Fibroblast of lung (primary cell): ENCODE data around the gene EIF4G2. TPM values are rescaled to one million over a fixed set of nuclear protein-coding genes. Genes with fewer than 3 reads are reported as not detected.

ENCODE experiments used
- DNase-seq, 2 donors: peaks; one replicate each; pipeline versions ENCODE4 v3.0.0 to v3.0.0-alpha.2; 2010; ENCODE audit warnings: low read depth in 2 of 2
- H2AFZ ChIP-seq: 2 replicates; pipeline ENCODE4 v1.5.1; 2012; ENCODE audit warnings: low read length, control low read depth, inconsistent platforms
- H3K27ac ChIP-seq: 2 replicates; pipeline ENCODE4 v1.5.1; 2011; ENCODE audit warnings: low read length, control low read depth; ENCODE audit not compliant: insufficient read depth
- H3K27me3 ChIP-seq: 2 replicates; pipeline ENCODE4 v1.5.1; 2011; ENCODE audit warnings: mild to moderate bottlenecking, low read length; ENCODE audit not compliant: control insufficient read depth, insufficient read depth
- H3K36me3 ChIP-seq: 2 replicates; pipeline ENCODE4 v1.5.1; 2011; ENCODE audit warnings: low read length; ENCODE audit not compliant: control insufficient read depth, insufficient read depth
- H3K4me1 ChIP-seq: 2 replicates; pipeline ENCODE4 v1.5.1; 2011; ENCODE audit warnings: low read length; ENCODE audit not compliant: control insufficient read depth, insufficient read depth; ENCODE audit errors: extremely low read depth
- H3K4me2 ChIP-seq: 2 replicates; pipeline ENCODE4 v1.5.1; 2011; ENCODE audit warnings: low read length, control low read depth; ENCODE audit not compliant: insufficient read depth; ENCODE audit errors: extremely low read depth
- H3K4me3 ChIP-seq, 4 experiments: fragments of 200-600 bp in 1 of 4; sonication (generic) in 1 of 4; replicated peaks in 1 of 4; 2 replicates each; pipeline ENCODE4 v1.5.1; 2011 to 2016; ENCODE audit warnings: low read length in 4 of 4, low read depth in 3 of 4, mild to moderate bottlenecking in 3 of 4, control low read depth in 2 of 4, inconsistent platforms in 1 of 4, mixed read lengths in 1 of 4; ENCODE audit not compliant: insufficient read depth in 1 of 4; ENCODE audit errors: control extremely low read depth in 1 of 4
- H3K79me2 ChIP-seq: 2 replicates; pipeline ENCODE4 v1.5.1; 2012; ENCODE audit warnings: mild to moderate bottlenecking, low read length, inconsistent platforms; ENCODE audit not compliant: control insufficient read depth, insufficient read depth
- H3K9ac ChIP-seq: 2 replicates; pipeline ENCODE4 v1.5.1; 2011; ENCODE audit warnings: mild to moderate bottlenecking, low read length, control low read depth; ENCODE audit not compliant: insufficient read depth
- H3K9me3 ChIP-seq: 2 replicates; pipeline ENCODE4 v1.5.1; 2012; ENCODE audit warnings: low read depth, low read length; ENCODE audit not compliant: control insufficient read depth, insufficient read depth
- H4K20me1 ChIP-seq: 2 replicates; pipeline ENCODE4 v1.5.1; 2011; ENCODE audit warnings: low read length; ENCODE audit not compliant: control insufficient read depth, insufficient read depth; ENCODE audit errors: extremely low read depth
- EZH2 ChIP-seq: IDR thresholded peaks from 2 replicates; pipeline ENCODE4 v1.5.1; 2012; ENCODE audit warnings: low read length, control low read depth, mild to moderate bottlenecking; ENCODE audit errors: missing control alignments
- polyA plus RNA-seq, 2 donors: library from polyadenylated mRNA; depleted of rRNA in 1 of 2; stranded (reverse) in 1 of 2; unstranded in 1 of 2; fragments of >200 nt; gene quantifications; 2 replicates each; pipeline ENCODE4 v1.2.1, GENCODE V29; 2011 to 2012; ENCODE audit warnings: missing spikeins in 1 of 2
- total RNA-seq: library from RNA; depleted of rRNA; stranded (reverse); fragments of >200 nt; gene quantifications from 2 replicates; pipeline ENCODE4 v1.2.1, GENCODE V29; 2014
- TF ChIP-seq, protein P1 (sequence below), 2 donors: IDR thresholded peaks in 1 of 2; conservative IDR thresholded peaks in 1 of 2; 1 replicate in 1 of 2; 2 replicates in 1 of 2; pipeline ENCODE4 v1.5.1; 2011 to 2012; ENCODE audit warnings: low read length in 2 of 2, control low read depth in 1 of 2, inconsistent platforms in 1 of 2, low read depth in 1 of 2, mild to moderate bottlenecking in 1 of 2

EIF4G2 gene
- total and polyA plus RNA-seq, 2 donors (not counting 1 experiment from before 2014, with no cell fraction given) = 964 to 1,178 TPM

DNA sequence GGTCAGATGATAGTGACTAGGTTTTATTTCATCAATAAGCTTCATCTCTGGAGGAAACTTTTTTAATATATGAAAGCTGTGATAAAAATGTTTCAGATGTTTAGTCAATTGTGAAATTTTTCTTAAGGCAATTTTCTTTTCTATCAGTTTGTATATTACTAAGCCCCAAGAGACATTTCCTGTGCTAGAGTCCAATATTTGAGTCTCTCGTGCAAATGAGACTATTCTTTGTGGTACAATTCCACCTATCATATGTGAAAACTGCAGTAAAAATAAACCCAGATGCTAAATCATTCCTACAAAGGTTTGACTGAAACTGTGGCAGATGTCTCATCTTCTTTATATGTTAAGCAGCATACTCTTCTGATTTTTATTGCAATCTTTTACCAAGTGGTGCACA lies 29.6 kb downstream of the EIF4G2 start:
- H3K4me3 ChIP-seq = no peak overlapping the region
- H3K9ac ChIP-seq = peak overlapping the region; percentile 41
- peaks cover 12% of the 10 kb centered on the region for H3K4me1 ChIP-seq
- TF ChIP-seq EZH2 = no peak
- TF ChIP-seq, protein P1, sequence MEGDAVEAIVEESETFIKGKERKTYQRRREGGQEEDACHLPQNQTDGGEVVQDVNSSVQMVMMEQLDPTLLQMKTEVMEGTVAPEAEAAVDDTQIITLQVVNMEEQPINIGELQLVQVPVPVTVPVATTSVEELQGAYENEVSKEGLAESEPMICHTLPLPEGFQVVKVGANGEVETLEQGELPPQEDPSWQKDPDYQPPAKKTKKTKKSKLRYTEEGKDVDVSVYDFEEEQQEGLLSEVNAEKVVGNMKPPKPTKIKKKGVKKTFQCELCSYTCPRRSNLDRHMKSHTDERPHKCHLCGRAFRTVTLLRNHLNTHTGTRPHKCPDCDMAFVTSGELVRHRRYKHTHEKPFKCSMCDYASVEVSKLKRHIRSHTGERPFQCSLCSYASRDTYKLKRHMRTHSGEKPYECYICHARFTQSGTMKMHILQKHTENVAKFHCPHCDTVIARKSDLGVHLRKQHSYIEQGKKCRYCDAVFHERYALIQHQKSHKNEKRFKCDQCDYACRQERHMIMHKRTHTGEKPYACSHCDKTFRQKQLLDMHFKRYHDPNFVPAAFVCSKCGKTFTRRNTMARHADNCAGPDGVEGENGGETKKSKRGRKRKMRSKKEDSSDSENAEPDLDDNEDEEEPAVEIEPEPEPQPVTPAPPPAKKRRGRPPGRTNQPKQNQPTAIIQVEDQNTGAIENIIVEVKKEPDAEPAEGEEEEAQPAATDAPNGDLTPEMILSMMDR (conservative IDR thresholded peaks at IDR 0.05 in 1 of 2, IDR thresholded peaks at IDR 0.05 in 1 of 2; ENCODE audit: low read depth in 1 of 2, low read length in 2 of 2) = no peak
- H3K36me3 ChIP-seq = peaks cover 10% of the 10 kb centered on the region
- no peaks in the 10 kb centered on the region for H3K9me3 ChIP-seq
- H3K4me2 ChIP-seq = peak overlapping the region; percentile 17
- DNase-seq = no peak
- no peaks in the 10 kb centered on the region for H3K27me3 ChIP-seq
- no peak overlapping the region for H2AFZ ChIP-seq
- H3K27ac ChIP-seq = peak overlapping the region; percentile 65
- no peaks in the 10 kb centered on the region for H3K79me2 ChIP-seq
- H4K20me1 ChIP-seq = no peaks in the 10 kb centered on the region

DNA sequence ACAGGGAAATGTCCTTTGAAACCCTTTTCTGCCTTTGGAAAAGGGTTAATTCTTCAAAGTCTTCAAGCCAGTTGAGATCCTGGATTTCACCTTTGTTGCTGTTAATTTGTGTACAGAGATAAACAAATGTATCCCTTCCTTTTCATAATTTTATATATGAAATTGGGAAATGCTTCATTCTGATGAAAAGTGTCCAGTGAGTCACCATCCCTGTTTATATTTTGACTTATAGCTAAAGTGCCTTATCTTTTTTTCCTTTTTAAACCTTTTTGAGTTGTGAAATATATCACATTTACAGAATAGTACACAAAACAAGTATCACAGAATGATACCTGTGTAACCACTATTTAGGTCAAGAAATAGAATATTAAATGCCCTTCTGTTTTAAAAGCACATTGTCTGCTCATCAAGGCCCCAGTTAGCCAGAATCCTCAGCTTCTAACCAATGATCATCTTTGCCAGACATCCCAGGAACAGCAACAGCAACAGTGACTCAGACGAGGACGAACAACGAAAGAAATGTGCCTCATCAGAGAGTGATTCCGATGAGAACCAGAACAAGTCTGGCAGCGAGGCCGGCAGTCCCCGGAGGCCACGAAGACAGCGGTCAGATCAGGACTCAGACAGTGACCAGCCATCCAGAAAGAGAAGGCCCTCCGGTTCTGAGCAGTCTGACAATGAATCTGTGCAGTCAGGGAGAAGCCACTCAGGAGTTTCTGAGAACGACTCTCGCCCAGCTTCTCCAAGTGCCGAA lies 30.3 kb downstream of the EIF4G2 start:
- no peaks in the 10 kb centered on the region for H3K79me2 ChIP-seq
- no peak overlapping the region for H2AFZ ChIP-seq
- DNase-seq = peak; percentile 86 to 89
- H3K27me3 ChIP-seq = no peaks in the 10 kb centered on the region
- peaks cover 12% of the 10 kb centered on the region for H3K4me1 ChIP-seq
- peak overlapping the region; percentile 65 for H3K27ac ChIP-seq
- H3K9ac ChIP-seq = peak overlapping the region; percentile 41
- peaks cover 10% of the 10 kb centered on the region for H3K36me3 ChIP-seq
- TF ChIP-seq EZH2 = no peak
- TF ChIP-seq, protein P1 (conservative IDR thresholded peaks at IDR 0.05 in 1 of 2, IDR thresholded peaks at IDR 0.05 in 1 of 2; ENCODE audit: low read depth in 1 of 2, low read length in 2 of 2) = no peak
- H3K9me3 ChIP-seq = no peaks in the 10 kb centered on the region
- no peaks in the 10 kb centered on the region for H4K20me1 ChIP-seq
- H3K4me3 ChIP-seq = no peak overlapping the region
- peak overlapping the region; percentile 17 for H3K4me2 ChIP-seq

- Histone ChIP-seq H3K4me1 (peaks cover 12% of the 10 kb centered on the region), H3K27ac (peak overlapping the region; percentile 65), H3K9me3 (no peaks in the 10 kb centered on the region), H2AFZ (no peak overlapping the region), H3K4me3 (no peak overlapping the region), H3K36me3 (peaks cover 15% of the 10 kb centered on the region), H3K27me3 (no peaks in the 10 kb centered on the region), H3K9ac (no peak overlapping the region), H4K20me1 (no peaks in the 10 kb centered on the region), H3K79me2 (no peaks in the 10 kb centered on the region), H3K4me2 (no peak overlapping the region)
- TF ChIP-seq, protein P1 (conservative IDR thresholded peaks at IDR 0.05 in 1 of 2, IDR thresholded peaks at IDR 0.05 in 1 of 2; ENCODE audit: low read depth in 1 of 2, low read length in 2 of 2) = no peak
- no peak for TF ChIP-seq EZH2
- peak in 1 of 2 donors; percentile 21 for DNase-seq
These were observed 30.9 kb downstream of the EIF4G2 start for GRCh38 chr11:10777806-10778205.
